MCF 10A (cell line): ENCODE data around the gene SLC6A6. TPM values are rescaled to one million over a fixed set of nuclear protein-coding genes. Genes with fewer than 3 reads are reported as not detected.
A peak's percentile ranks its signal among the peaks of the same experiment; 100 is the strongest.

Experiments
- BruUV-seq: library from RNA; stranded (reverse); fragments of 400-500 nt; replicated peaks from 2 replicates; lab custom pipeline; 2021; lab: Mats Ljungman, UMichigan
- CTCF ChIA-PET: fragments of 300-600 bp; sonication (Branson Sonifier 250); formaldehyde crosslinking; extraction: SDS; loops from one replicate; lab custom pipeline; 2021; ENCODE audit warnings: antibody characterized with exemption, inconsistent platforms; lab: Yijun Ruan, JAX
- POLR2A ChIA-PET: fragments of 300-600, 350-650 bp; sonication (Branson Sonifier 250); formaldehyde crosslinking; extraction: SDS; loops from one replicate; lab custom pipeline; 2020; ENCODE audit warnings: antibody characterized with exemption, inconsistent platforms; lab: Yijun Ruan, JAX
- DNase-seq: peaks from one replicate; pipeline ENCODE4 v3.0.0-alpha.2; 2018; ENCODE audit not compliant: unreplicated experiment
- H3K27ac Mint-ChIP-seq: one replicate; pipeline ENCODE4 v1.8.0; 2022; ENCODE audit warnings: mild to moderate bottlenecking, low read depth, mixed read lengths; ENCODE audit not compliant: unreplicated experiment
- H3K27me3 Mint-ChIP-seq: one replicate; pipeline ENCODE4 v1.8.0; 2022; ENCODE audit warnings: mixed read lengths; ENCODE audit not compliant: insufficient read depth, unreplicated experiment
- H3K36me3 Mint-ChIP-seq: one replicate; pipeline ENCODE4 v1.8.0; 2022; ENCODE audit warnings: mild to moderate bottlenecking, moderate library complexity, mixed read lengths; ENCODE audit not compliant: insufficient read depth, unreplicated experiment
- H3K4me1 Mint-ChIP-seq: one replicate; pipeline ENCODE4 v1.8.0; 2022; ENCODE audit warnings: mixed read lengths; ENCODE audit not compliant: insufficient read depth, unreplicated experiment
- H3K4me3 Mint-ChIP-seq: one replicate; pipeline ENCODE4 v1.8.0; 2022; ENCODE audit warnings: mild to moderate bottlenecking, moderate library complexity, mixed read lengths; ENCODE audit not compliant: unreplicated experiment
- H3K9me3 Mint-ChIP-seq: one replicate; pipeline ENCODE4 v1.8.0; 2022; ENCODE audit warnings: mixed read lengths; ENCODE audit not compliant: unreplicated experiment
- CTCF ChIP-seq: fragments of 200-600 bp; IDR thresholded peaks from one replicate; pipeline ENCODE4 v1.8.0; 2022; ENCODE audit warnings: antibody characterized with exemption, mild to moderate bottlenecking; ENCODE audit not compliant: unreplicated experiment
- intact Hi-C: fragments of 100-400 bp; cut with micrococcal nuclease; formaldehyde crosslinking; loops from 2 replicates; pipeline ENCODE4 v1.14.1; 2022
- total RNA-seq: library from RNA; stranded (reverse); gene quantifications from 2 replicates; pipeline ENCODE4 v1.2.3, GENCODE V29; 2022

SLC6A6 gene
- total RNA-seq, 1 experiment from 2014 or later = 7.6 TPM

- H3K27ac Mint-ChIP-seq = no peak overlapping the region
- H3K4me3 Mint-ChIP-seq = no peak overlapping the region
- ChIA-PET POLR2A (no interaction called here), CTCF (interaction anchor here (0.7 to 2.0 kb wide), 3 partner anchors 19 to 365 kb away, joined by 4 to 9 read pairs (median 4); no protein-coding TSS in a partner anchor)
- no peak for DNase-seq
- H3K9me3 Mint-ChIP-seq = no peaks in the 10 kb centered on the region
- no peaks in the 10 kb centered on the region for H3K36me3 Mint-ChIP-seq
- H3K4me1 Mint-ChIP-seq = peaks cover 4% of the 10 kb centered on the region
- intact Hi-C loops = no loop called here
- BruUV-seq = no TSS peak
- peaks cover 24% of the 10 kb centered on the region for H3K27me3 Mint-ChIP-seq
- TF ChIP-seq CTCF = no peak
Observed at GRCh38 chr3:14528081-14528480, 125.7 kb downstream of the SLC6A6 start.

- Mint-ChIP-seq H3K4me1 (peaks cover 5% of the 10 kb centered on the region), H3K27ac (no peak overlapping the region), H3K36me3 (no peaks in the 10 kb centered on the region), H3K27me3 (peaks cover 16% of the 10 kb centered on the region), H3K4me3 (no peak overlapping the region), H3K9me3 (no peaks in the 10 kb centered on the region)
- ChIA-PET POLR2A (no interaction called here), CTCF (interaction anchor here (2.7 kb wide), 1 partner anchor 23 kb away, joined by 13 read pairs; no protein-coding TSS in a partner anchor)
- intact Hi-C loops = no loop called here
- no TSS peak for BruUV-seq
- TF ChIP-seq CTCF = no peak
- no peak for DNase-seq
Observed at GRCh38 chr3:14531856-14532395, 129.5 kb downstream of the SLC6A6 start.

- Mint-ChIP-seq H3K27me3 (peaks cover 6% of the 10 kb centered on the region), H3K4me3 (no peak overlapping the region), H3K36me3 (no peaks in the 10 kb centered on the region), H3K27ac (peak overlapping the region; percentile 31), H3K9me3 (no peaks in the 10 kb centered on the region), H3K4me1 (peaks cover 5% of the 10 kb centered on the region)
- DNase-seq = peak; percentile 78
- ChIA-PET CTCF (interaction anchor here (0.6 to 1.8 kb wide), 4 partner anchors 15 to 861 kb away, joined by 3 to 6 read pairs (median 4); no protein-coding TSS in a partner anchor), POLR2A (no interaction called here)
- no TSS peak for BruUV-seq
- TF ChIP-seq CTCF = no peak
- intact Hi-C loops = no loop called here
Observed at GRCh38 chr3:14532691-14533456, 130.5 kb downstream of the SLC6A6 start.

- Mint-ChIP-seq H3K4me1 (peaks cover 5% of the 10 kb centered on the region), H3K9me3 (no peaks in the 10 kb centered on the region), H3K27me3 (peaks cover under 1% of the 10 kb centered on the region), H3K36me3 (no peaks in the 10 kb centered on the region), H3K27ac (no peak overlapping the region), H3K4me3 (no peak overlapping the region)
- TF ChIP-seq CTCF = no peak
- no peak for DNase-seq
- ChIA-PET POLR2A (no interaction called here), CTCF (interaction anchor here (0.8 to 1.8 kb wide), 2 partner anchors 14 to 25 kb away, joined by 3 to 5 read pairs; no protein-coding TSS in a partner anchor)
- intact Hi-C loops = no loop called here
- no TSS peak for BruUV-seq
Observed at GRCh38 chr3:14533457-14533958, 131.1 kb downstream of the SLC6A6 start.
